AG04450 (cell line): Measurements from ENCODE around the gene STPG3. TPM values are rescaled to one million over a fixed set of nuclear protein-coding genes. Genes with fewer than 3 reads are reported as not detected.

Experiments used
- CTCF ChIA-PET: fragments of 300-600, 350-600 bp; formaldehyde crosslinking; extraction: SDS; loops from one replicate; lab custom pipeline; 2022; ENCODE audit warnings: antibody characterized with exemption, inconsistent platforms; lab: Charles Lee
- POLR2A ChIA-PET: fragments of 350-600 bp; formaldehyde crosslinking; extraction: SDS; loops from one replicate; lab custom pipeline; 2021; ENCODE audit warnings: antibody characterized with exemption, inconsistent platforms; lab: Yijun Ruan, JAX
- DNase-seq: peaks from one replicate; pipeline ENCODE4 v3.0.0-alpha.2; 2011; ENCODE audit warnings: low read depth, low spot score
- H3K27ac ChIP-seq: one replicate; pipeline ENCODE4 v1.5.1; 2012; ENCODE audit warnings: low read depth, low read length, control low read depth
- H3K27me3 ChIP-seq: one replicate; pipeline ENCODE4 v1.6.0; 2012; ENCODE audit warnings: low read length; ENCODE audit not compliant: control insufficient read depth, insufficient read depth
- H3K4me3 ChIP-seq: 2 replicates; pipeline ENCODE4 v1.5.1; 2011; ENCODE audit warnings: mild to moderate bottlenecking, low read depth, low read length, control low read depth
- H3K9me3 ChIP-seq: 2 replicates; pipeline ENCODE4 v1.5.1; 2012; ENCODE audit warnings: low read length; ENCODE audit not compliant: control insufficient read depth, insufficient read depth
- CTCF ChIP-seq: IDR thresholded peaks from 2 replicates; pipeline ENCODE4 v1.5.1; 2011; ENCODE audit warnings: low read depth, low read length, control low read depth, inconsistent platforms
- polyA plus RNA-seq: library from polyadenylated mRNA; depleted of rRNA; stranded (reverse); fragments of >200 nt; gene quantifications from 2 replicates; pipeline ENCODE4 v1.2.3, GENCODE V29; 2011

Gene STPG3
- polyA plus RNA-seq, 1 experiment = not detected

DNA sequence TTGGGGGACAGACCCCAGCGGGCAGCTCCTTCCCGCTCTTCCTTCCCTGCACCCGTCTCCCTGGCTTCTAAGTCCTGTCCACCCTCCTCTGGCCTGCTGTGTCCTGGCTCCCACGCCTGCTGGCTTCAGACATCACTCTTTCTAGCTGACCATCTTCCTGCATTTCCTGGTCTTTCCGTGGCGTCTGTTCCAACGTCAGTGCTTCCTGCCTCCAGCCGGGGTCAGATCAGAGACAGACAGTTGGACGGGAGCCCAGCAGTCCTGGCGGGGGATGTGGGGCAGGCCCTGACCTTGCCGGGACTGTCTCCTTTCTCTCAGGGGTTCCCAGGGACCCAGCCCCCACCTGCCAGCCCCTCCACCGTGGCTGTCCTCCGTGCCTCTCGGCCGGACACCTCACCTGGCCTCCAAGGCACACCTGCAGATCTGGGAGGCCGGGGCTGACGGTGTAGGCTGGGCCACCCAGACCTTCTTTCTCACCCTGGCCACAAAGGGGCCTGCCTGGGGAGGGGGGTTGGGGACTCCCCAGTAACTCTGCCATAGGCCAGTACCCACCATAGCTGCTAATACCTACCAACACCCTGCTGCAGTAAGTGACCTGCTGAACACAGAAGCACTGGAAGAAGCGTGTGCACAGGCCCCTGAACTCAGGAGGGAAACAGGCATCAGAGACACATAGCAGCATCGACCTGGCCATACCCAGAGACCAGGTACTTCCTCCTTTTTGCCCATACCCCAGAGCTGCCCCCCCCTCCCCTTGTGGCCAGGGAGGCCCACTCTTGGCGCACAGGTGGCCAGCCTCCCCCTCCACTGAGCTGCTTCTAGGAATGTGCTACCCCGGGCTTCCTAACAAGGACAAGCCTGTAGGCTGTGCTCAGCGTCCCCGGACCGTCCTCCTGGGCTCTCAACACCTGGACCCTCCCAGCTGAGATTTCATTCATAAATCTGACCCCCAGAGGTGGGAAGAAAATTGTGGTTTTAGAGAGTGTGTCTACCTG is 45.9 kb downstream of the STPG3 start:
- Histone ChIP-seq H3K27ac (no peak overlapping the region), H3K27me3 (peaks cover 39% of the 10 kb centered on the region), H3K4me3 (no peak overlapping the region), H3K9me3 (peaks cover 11% of the 10 kb centered on the region)
- TF ChIP-seq CTCF = no peak
- ChIA-PET CTCF (interaction anchor here (0.5 to 2.0 kb wide), 4 partner anchors 10 to 802 kb away, joined by 3 to 6 read pairs (median 4); no protein-coding TSS in a partner anchor), POLR2A (no interaction called here)
- DNase-seq = no peak

DNA sequence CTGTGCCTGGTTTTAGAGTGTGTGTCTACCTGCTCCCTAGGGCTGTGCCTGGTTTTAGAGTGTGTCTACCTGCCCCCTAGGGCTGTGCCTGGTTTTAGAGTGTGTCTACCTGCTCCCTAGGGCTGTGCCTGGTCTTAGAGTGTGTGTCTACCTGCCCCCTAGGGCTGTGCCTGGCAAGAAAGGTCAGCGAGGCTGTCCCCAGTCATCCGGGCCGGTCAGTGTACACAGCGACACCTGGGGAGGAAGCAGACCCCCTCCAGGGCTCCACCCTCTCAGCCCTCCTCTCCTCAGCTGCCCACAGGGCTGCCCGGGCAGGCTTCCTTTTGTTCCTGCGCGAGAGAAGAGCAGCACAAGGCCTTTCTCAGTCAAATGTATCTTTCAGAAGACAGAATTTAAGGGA is 46.9 kb downstream of the STPG3 start:
- Histone ChIP-seq H3K9me3 (peaks cover 11% of the 10 kb centered on the region), H3K27me3 (peaks cover 39% of the 10 kb centered on the region), H3K27ac (no peak overlapping the region), H3K4me3 (no peak overlapping the region)
- ChIA-PET CTCF (interaction anchor here (0.6 kb wide), 1 partner anchor 803 kb away, joined by 3 read pairs; no protein-coding TSS in a partner anchor), POLR2A (interaction anchor here (0.5 kb wide), 1 partner anchor 158 kb away, joined by 7 read pairs; no protein-coding TSS in a partner anchor)
- no peak for DNase-seq
- no peak for TF ChIP-seq CTCF

GRCh38 chr9:137298401-137299202 is 47.5 kb downstream of the STPG3 start:
- no peak overlapping the region for H3K4me3 ChIP-seq
- no peak for TF ChIP-seq CTCF
- POLR2A ChIA-PET = interaction anchor here (0.5 kb wide), 1 partner anchor 158 kb away, joined by 7 read pairs; no protein-coding TSS in a partner anchor
- no peak overlapping the region for H3K27ac ChIP-seq
- CTCF ChIA-PET = no interaction called here
- peaks cover 39% of the 10 kb centered on the region for H3K27me3 ChIP-seq
- H3K9me3 ChIP-seq = peaks cover 11% of the 10 kb centered on the region
- DNase-seq = no peak

- no peak overlapping the region for H3K27ac ChIP-seq
- peaks cover 39% of the 10 kb centered on the region for H3K27me3 ChIP-seq
- H3K9me3 ChIP-seq = peaks cover 9% of the 10 kb centered on the region
- no peak for TF ChIP-seq CTCF
- DNase-seq = no peak
- no peak overlapping the region for H3K4me3 ChIP-seq
- POLR2A ChIA-PET = no interaction called here
- CTCF ChIA-PET = interaction anchor here (0.7 kb wide), 1 partner anchor 110 kb away, joined by 3 read pairs; no protein-coding TSS in a partner anchor
Observed at GRCh38 chr9:137299203-137299565, 48.1 kb downstream of the STPG3 start.
